Measurements from ENCODE around the gene ACSL4.

DNA sequence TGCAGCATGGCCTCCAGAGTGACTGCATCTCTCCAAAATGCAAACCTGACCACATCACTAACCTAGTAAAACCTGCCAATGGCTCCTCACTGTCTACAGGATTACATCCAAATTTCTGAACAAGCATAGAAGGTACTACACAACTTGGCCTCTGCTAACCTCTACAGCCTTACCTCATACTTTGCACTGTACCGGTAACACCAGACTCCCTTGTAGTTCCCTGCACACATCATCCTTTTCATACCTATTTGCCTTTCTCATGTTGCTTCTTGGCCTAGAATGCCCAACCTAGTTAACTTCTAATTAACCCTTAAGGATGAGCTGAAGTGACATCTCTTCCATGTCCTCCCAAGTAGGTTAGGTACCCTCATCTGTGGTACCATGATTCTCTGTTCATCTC is 74.7 kb downstream of the ACSL4 start:
- TF ChIP-seq, protein P1, sequence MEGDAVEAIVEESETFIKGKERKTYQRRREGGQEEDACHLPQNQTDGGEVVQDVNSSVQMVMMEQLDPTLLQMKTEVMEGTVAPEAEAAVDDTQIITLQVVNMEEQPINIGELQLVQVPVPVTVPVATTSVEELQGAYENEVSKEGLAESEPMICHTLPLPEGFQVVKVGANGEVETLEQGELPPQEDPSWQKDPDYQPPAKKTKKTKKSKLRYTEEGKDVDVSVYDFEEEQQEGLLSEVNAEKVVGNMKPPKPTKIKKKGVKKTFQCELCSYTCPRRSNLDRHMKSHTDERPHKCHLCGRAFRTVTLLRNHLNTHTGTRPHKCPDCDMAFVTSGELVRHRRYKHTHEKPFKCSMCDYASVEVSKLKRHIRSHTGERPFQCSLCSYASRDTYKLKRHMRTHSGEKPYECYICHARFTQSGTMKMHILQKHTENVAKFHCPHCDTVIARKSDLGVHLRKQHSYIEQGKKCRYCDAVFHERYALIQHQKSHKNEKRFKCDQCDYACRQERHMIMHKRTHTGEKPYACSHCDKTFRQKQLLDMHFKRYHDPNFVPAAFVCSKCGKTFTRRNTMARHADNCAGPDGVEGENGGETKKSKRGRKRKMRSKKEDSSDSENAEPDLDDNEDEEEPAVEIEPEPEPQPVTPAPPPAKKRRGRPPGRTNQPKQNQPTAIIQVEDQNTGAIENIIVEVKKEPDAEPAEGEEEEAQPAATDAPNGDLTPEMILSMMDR (IDR thresholded peaks at IDR 0.05), result no peak
- TF ChIP-seq POLR2A (IDR thresholded peaks at IDR 0.05), result no peak

Data from prostate gland (tissue), 2 donors.